Motor neuron (in vitro differentiated cells): ENCODE results near the gene TMC1. TPM values are rescaled to one million over a fixed set of nuclear protein-coding genes. Genes with fewer than 3 reads are reported as not detected.

ENCODE experiments used
- ATAC-seq, 8 experiments: fragments of 200-7000 bp; cut with Tn5 transposase; replicated peaks in 6 of 8; 2 replicates each; pipeline ENCODE4 v1.8.0; 2021; ENCODE audit warnings: mild to moderate bottlenecking in 8 of 8, moderate library complexity in 8 of 8
- H3K27ac ChIP-seq, 2 donors: fragments of 250-450 bp; sonication (Bioruptor Pico); 2 replicates each; pipeline ENCODE4 v1.9.0; 2021; ENCODE audit warnings: antibody characterized with exemption in 2 of 2, mild to moderate bottlenecking in 2 of 2, moderate library complexity in 1 of 2
- H3K4me1 ChIP-seq, 2 donors: fragments of 250-450 bp; sonication (Bioruptor Pico); replicated peaks in 1 of 2; 2 replicates each; pipeline ENCODE4 v1.6.1; 2021; ENCODE audit warnings: antibody characterized with exemption in 2 of 2, mild to moderate bottlenecking in 2 of 2, moderate library complexity in 1 of 2
- H3K4me3 ChIP-seq, 5 donors: fragments of 250-450 bp; sonication (Bioruptor Pico); 2 replicates each; pipeline ENCODE4 v1.9.0; 2021; ENCODE audit warnings: antibody characterized with exemption in 5 of 5, mild to moderate bottlenecking in 5 of 5, moderate library complexity in 4 of 5
- WGBS, 10 experiments: fragments of 450-650 bp; shearing (Covaris generic); methylation state at CpG; one replicate each; pipeline ENCODE4 v1.0.0; 2022; 5-methylcytosine and 5-hydroxymethylcytosine counted together
- in situ Hi-C, 9 experiments: fragments of 400-800 bp; cut with MboI; loops; one replicate each; pipeline ENCODE4 v1.15.0; 2021; ENCODE audit warnings: low sequenced_read_pairs in 9 of 9, low pct_unique_long_range_greater_than_20kb in 2 of 9; ENCODE audit not compliant: unreplicated experiment in 9 of 9
- total RNA-seq, 8 experiments: library from RNA; unstranded; fragments of 300-600 nt; gene quantifications; 2 replicates each; pipeline versions ENCODE4 v1.2.3 to v1.2.4, GENCODE V29; 2022

TMC1 gene
- total RNA-seq, 8 experiments from 2014 or later, result 0.18 to 7.6 (median 0.85) TPM

DNA sequence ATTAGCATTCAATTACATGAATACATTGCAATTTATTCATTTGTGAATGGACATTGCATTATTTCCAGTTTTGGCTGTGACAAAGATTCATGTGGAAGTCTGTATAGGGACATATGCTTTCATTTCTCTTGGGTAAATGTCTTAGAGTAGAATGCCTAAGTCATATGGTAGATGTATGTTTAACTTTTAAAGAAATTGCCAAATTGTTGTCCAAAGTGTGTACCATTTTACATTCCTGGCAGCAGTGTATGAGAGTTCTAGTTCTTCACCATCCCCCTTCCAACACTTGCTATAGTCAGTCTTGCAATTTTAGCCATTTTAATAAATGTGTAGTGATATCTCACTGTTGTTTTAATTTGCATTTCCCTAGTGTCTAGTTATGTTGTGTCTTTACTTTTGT, 122.2 kb downstream of the TMC1 start:
- in situ Hi-C loops, result no loop called here
- no peak for ATAC-seq
- Histone ChIP-seq H3K4me1 (peaks cover 6 to 12% of the 10 kb centered on the region in 2 donors), H3K4me3 (no peak overlapping the region), H3K27ac (no peak overlapping the region)

DNA sequence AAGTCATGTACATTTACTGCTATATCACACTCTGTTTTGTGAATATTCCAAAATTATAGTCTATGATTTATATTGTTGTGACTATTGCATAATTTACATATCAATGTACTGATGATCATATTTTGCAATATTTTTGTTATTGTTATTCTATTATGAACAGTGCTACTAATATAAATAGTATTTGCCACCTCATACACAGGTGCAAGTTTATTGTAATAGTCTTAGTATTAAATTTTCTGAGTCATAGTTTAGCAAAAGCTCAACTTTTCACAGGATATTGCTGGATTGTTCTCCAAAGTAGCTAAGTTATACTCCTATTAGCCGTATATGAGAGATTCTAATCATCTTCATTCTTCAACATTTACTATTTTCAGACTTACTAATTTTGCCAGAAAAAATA, 124.7 kb downstream of the TMC1 start:
- Histone ChIP-seq H3K4me3 (no peak overlapping the region), H3K27ac (no peak overlapping the region), H3K4me1 (peaks cover 10 to 21% of the 10 kb centered on the region in 2 donors)
- in situ Hi-C loops, result no loop called here
- 41 to 100% (median 94%) methylated on average over 1 of the region's 1 CpG; no CpG with 5 or more reads in 1 of the 10 experiments for WGBS, 10 experiments
- no peak for ATAC-seq

DNA sequence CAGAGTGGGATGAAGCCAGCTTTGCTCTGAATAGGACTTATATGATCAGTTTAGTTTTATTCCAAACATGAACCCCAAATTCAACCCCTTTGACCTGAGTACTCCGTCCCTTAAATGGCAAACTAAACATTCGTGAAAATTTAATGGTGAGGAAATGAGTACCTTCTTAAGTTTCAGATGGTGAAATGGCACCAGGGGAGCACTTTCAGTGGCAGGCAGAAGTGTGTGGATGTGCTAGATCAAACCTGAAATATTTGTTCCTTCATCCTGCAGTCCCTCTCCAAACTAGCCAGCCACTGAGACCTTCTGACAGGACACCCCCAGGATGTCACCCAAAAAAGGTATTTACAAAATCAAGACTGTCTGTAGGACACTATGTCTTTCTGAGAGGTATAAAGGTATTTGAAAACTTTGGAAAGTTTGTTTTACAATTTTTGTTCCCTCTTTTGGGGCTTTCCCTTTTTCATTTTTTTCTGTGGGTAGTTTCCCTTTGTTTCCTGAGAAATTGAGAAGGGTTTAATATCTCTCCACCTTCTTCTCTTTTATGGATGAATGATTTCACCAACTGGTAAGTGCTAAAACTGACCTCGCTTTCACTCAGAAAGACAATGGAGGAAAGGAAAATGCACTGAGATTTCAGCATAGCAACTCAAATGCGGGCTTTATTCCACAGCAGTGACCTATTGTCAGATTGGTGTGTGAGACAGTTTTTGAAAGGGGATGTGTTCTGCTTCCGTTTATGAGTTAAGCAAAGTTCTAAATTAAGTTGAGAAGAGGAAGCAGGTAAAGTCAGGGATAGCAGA, 127.1 kb downstream of the TMC1 start:
- Histone ChIP-seq H3K4me3 (no peak overlapping the region), H3K4me1 (peaks cover 10 to 21% of the 10 kb centered on the region in 2 donors), H3K27ac (no peak overlapping the region)
- 37 to 100% (median 60%) methylated on average over 1 to 5 of the region's 5 CpGs for WGBS, 10 experiments
- peak in 4 of 8 experiments; percentile 26 to 43 (median 36) for ATAC-seq
- in situ Hi-C loops, result no loop called here

DNA sequence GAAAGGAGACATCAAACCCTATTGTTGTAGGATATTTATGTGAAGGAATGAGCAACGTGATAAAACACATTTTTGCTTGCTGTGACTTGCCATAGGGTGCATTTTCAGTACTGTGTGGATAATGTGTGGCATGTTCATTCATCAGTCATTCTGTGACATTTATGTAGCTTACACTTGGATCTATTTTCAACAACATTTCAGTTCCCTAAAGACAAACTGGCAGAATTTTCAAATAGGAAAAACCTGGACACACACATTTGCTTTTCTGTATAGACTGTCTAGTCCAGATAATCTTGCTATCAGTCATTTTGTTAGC, 127.7 kb downstream of the TMC1 start:
- Histone ChIP-seq H3K27ac (no peak overlapping the region), H3K4me3 (no peak overlapping the region), H3K4me1 (peaks cover 10 to 21% of the 10 kb centered on the region in 2 donors)
- in situ Hi-C loops, result no loop called here
- peak in 3 of 8 experiments; percentile 18 to 36 (median 23) for ATAC-seq
- WGBS, 10 experiments, result 0 to 18% (median 14%) methylated on average over 1 of the region's 1 CpG; no CpG with 5 or more reads in 5 of the 10 experiments

GRCh38 chr9:72650206-72650605, 128.8 kb downstream of the TMC1 start:
- ATAC-seq, result no peak
- Histone ChIP-seq H3K4me1 (peaks cover 10 to 21% of the 10 kb centered on the region in 2 donors), H3K4me3 (no peak overlapping the region), H3K27ac (no peak overlapping the region)
- in situ Hi-C loops, result no loop called here
- 37 to 100% (median 90%) methylated on average over 1 to 2 of the region's 2 CpGs; no CpG with 5 or more reads in 3 of the 10 experiments for WGBS, 10 experiments

GRCh38 chr9:72656021-72656420, 134.6 kb downstream of the TMC1 start:
- Histone ChIP-seq H3K4me3 (no peak overlapping the region), H3K27ac (no peak overlapping the region), H3K4me1 (no peaks in the 10 kb centered on the region)
- in situ Hi-C loops, result no loop called here
- no peak for ATAC-seq
- 89 to 100% (median 97%) methylated on average over 2 to 12 of the region's 12 CpGs for WGBS, 10 experiments

DNA sequence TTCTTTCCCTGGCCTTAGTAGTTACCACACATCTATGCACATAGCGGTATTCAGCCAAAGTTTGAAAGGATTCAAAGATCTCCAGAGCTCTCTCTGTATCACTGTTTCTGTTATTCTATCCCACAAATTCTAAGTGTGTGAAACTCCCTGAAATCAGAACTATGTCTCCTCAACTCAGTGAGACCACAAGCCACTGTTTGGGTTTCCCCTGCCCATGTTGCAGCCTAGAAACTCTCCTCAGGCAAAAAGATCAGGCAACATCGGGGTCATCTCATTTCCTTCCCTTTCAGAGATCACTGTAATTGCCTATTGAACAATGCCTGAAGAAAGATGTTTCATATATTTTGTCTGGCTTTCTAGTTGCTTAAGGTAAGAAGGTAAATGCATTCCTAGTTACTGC, 135.6 kb downstream of the TMC1 start:
- WGBS, 10 experiments, result 56 to 100% (median 100%) methylated on average over 1 to 2 of the region's 2 CpGs; no CpG with 5 or more reads in 3 of the 10 experiments
- H3K4me1 ChIP-seq, result no peaks in the 10 kb centered on the region
- in situ Hi-C loops, result no loop called here
- no peak for ATAC-seq
- no peak overlapping the region for H3K27ac ChIP-seq
- H3K4me3 ChIP-seq, result no peak overlapping the region

- ATAC-seq, result peak in 3 of 8 experiments; percentile 41 to 67 (median 57)
- in situ Hi-C loops, result no loop called here
- no peaks in the 10 kb centered on the region for H3K4me1 ChIP-seq
- 0 to 100% (median 95%) methylated on average over 1 to 2 of the region's 2 CpGs; no CpG with 5 or more reads in 2 of the 10 experiments for WGBS, 10 experiments
- no peak overlapping the region for H3K4me3 ChIP-seq
- no peak overlapping the region for H3K27ac ChIP-seq
Measured at GRCh38 chr9:72658703-72659102, 137.3 kb downstream of the TMC1 start.

- in situ Hi-C loops, result no loop called here
- H3K4me3 ChIP-seq, result no peak overlapping the region
- peak in 2 of 8 experiments; percentile 62 to 76 for ATAC-seq
- no peak overlapping the region for H3K27ac ChIP-seq
- no peaks in the 10 kb centered on the region for H3K4me1 ChIP-seq
- 0 to 70% (median 50%) methylated on average over 1 to 2 of the region's 2 CpGs; no CpG with 5 or more reads in 2 of the 10 experiments for WGBS, 10 experiments
Measured at GRCh38 chr9:72661401-72662135, 140.2 kb downstream of the TMC1 start.

DNA sequence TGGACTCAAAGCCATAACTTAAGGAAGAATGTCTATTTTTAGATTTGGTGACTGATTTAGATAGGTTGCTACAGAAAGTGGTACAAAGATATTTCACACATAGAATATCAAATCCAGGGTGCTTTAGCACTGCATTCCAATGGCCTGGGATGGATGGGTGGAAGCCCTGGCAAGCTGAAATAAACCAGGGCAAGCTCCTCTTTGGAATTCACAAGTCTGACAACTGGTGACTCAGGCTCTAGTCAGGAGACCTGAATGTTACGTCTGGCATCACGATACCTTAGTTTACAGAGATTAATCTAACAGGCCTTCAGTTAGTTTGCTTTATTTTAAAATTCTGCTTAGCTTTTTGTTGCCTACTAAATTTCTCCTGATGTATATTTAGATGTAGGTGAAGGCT, 144.0 kb downstream of the TMC1 start:
- Histone ChIP-seq H3K4me3 (no peak overlapping the region), H3K4me1 (no peaks in the 10 kb centered on the region), H3K27ac (no peak overlapping the region)
- peak in 1 of 8 experiments; percentile 44 for ATAC-seq
- 10 to 100% (median 80%) methylated on average over 1 to 2 of the region's 2 CpGs; no CpG with 5 or more reads in 3 of the 10 experiments for WGBS, 10 experiments
- in situ Hi-C loops, result no loop called here

DNA sequence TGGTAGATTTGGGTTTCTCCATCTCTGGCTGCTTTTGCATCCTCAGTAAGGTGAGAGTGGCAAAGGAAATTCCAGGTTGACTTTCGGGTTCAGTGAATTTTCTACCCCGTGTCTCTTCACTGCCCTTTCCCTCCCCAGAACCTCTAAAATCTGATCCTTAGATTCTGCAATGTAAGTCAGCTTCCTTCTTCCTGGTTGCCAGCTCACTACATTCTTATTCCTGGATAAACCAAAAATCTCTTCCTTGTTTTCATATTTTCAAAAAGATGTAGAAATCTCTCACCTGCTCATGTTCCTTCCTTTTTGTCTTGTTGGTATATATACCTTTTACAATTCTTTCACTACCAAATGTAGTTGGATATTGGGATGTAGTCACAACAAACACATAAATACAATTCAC, 145.8 kb downstream of the TMC1 start:
- Histone ChIP-seq H3K4me1 (no peaks in the 10 kb centered on the region), H3K4me3 (no peak overlapping the region), H3K27ac (no peak overlapping the region)
- in situ Hi-C loops, result no loop called here
- ATAC-seq, result no peak
- WGBS, 10 experiments, result 10 to 96% (median 75%) methylated on average over 1 to 2 of the region's 2 CpGs; no CpG with 5 or more reads in 2 of the 10 experiments

- in situ Hi-C loops, result no loop called here
- peaks cover 2 to 10% of the 10 kb centered on the region in 2 donors for H3K4me1 ChIP-seq
- 50 to 100% (median 95%) methylated on average over 1 to 2 of the region's 2 CpGs; no CpG with 5 or more reads in 4 of the 10 experiments for WGBS, 10 experiments
- ATAC-seq, result no peak
- no peak overlapping the region for H3K27ac ChIP-seq
- H3K4me3 ChIP-seq, result no peak overlapping the region
Measured at GRCh38 chr9:72674961-72675360, 153.6 kb downstream of the TMC1 start.

GRCh38 chr9:72675586-72675985, 154.2 kb downstream of the TMC1 start:
- Histone ChIP-seq H3K4me3 (no peak overlapping the region), H3K4me1 (peaks cover 2 to 17% of the 10 kb centered on the region in 2 donors), H3K27ac (no peak overlapping the region)
- ATAC-seq, result peak; percentile 45 to 90 (median 82)
- 0 to 63% (median 56%) methylated on average over 1 of the region's 1 CpG; no CpG with 5 or more reads in 5 of the 10 experiments for WGBS, 10 experiments
- in situ Hi-C loops, result no loop called here
